Fibroblast of pulmonary artery (primary cell): ENCODE data around the gene TMEM63C.
A peak's percentile ranks its signal among the peaks of the same experiment; 100 is the strongest.

Source experiments
- DNase-seq: peaks from one replicate; pipeline ENCODE4 v3.0.0-alpha.2; 2010; ENCODE audit warnings: low read depth
- H3K4me3 ChIP-seq: replicated peaks from 2 replicates; pipeline ENCODE4 v1.5.1; 2011; ENCODE audit warnings: low read depth, mild to moderate bottlenecking, control low read depth, low read length, moderate library complexity
- CTCF ChIP-seq: IDR thresholded peaks from 2 replicates; pipeline ENCODE4 v1.5.1; 2011; ENCODE audit warnings: mild to moderate bottlenecking, control low read depth, low read length, inconsistent platforms; ENCODE audit errors: missing control alignments

The TMEM63C gene

GRCh38 chr14:77140359-77141213, 41.0 kb upstream of the TMEM63C start:
- no peak for DNase-seq
- no peak overlapping the region for H3K4me3 ChIP-seq
- TF ChIP-seq CTCF: no peak

GRCh38 chr14:77141214-77142004, 40.2 kb upstream of the TMEM63C start, which contains the start of gene ZDHHC22:
Gene ZDHHC22 (minus strand): TSS chr14:77141791. CDS start chr14:77139738, 2,053 bp downstream.
- peak within 1 kb of the TSS; percentile 28 for H3K4me3 ChIP-seq

GRCh38 chr14:77142005-77142800, 39.4 kb upstream of the TMEM63C start:
- no peak for TF ChIP-seq CTCF
- no peak overlapping the region for H3K4me3 ChIP-seq
- DNase-seq: no peak

More at GRCh38 chr14:77141214-77142004, 40.2 kb upstream of the TMEM63C start, which contains the start of gene ZDHHC22:
- peak; percentile 18 for DNase-seq
- TF ChIP-seq CTCF: peak; percentile 4

GRCh38 chr14:77143071-77143470, 38.5 kb upstream of the TMEM63C start:
- H3K4me3 ChIP-seq: no peak overlapping the region
- DNase-seq: no peak
- no peak for TF ChIP-seq CTCF

GRCh38 chr14:77144412-77145115, 37.0 kb upstream of the TMEM63C start:
- no peak for DNase-seq
- TF ChIP-seq CTCF: no peak

More at GRCh38 chr14:77144412-77145115, 37.0 kb upstream of the TMEM63C start:
- H3K4me3 ChIP-seq: no peak overlapping the region
